SK-N-MC (cell line): ENCODE results near the gene KIAA0040.

ENCODE experiments used
- EZH2 ChIP-seq: fragments of 200-600 bp; sonication (generic); IDR thresholded peaks from one replicate; pipeline ENCODE4 v1.6.1; 2017; ENCODE audit warnings: antibody characterized with exemption
- POLR2AphosphoS5 ChIP-seq: IDR thresholded peaks from 2 replicates; pipeline ENCODE4 v1.6.1; 2012; ENCODE audit warnings: mild to moderate bottlenecking, low read depth, low read length, borderline replicate concordance

DNA sequence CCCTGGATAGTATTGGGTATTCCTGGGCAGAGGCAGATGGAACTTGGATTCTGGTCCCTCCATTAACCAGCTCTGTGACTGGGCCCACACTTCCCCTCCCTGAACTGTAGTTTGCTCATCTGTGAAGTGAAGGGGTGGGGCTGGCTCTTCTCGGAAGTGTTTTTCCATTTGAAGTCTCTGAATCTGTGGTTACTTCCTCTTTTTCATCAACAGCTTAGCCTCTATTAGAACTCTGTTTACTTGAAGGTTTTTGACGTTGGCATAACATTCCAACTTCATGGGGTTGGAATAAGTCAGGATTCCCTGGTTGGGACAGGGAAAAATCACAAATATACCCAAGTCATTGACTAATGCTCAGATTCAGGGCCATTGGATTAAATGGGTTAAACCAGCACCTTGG lies 3.6 kb downstream of the KIAA0040 start:
- TF ChIP-seq POLR2AphosphoS5 (no peak), EZH2 (no peak)
